Glutamatergic neuron (in vitro differentiated cells): ENCODE results near the gene MOV10L1. TPM values are rescaled to one million over a fixed set of nuclear protein-coding genes. Genes with fewer than 3 reads are reported as not detected.

Experiments used
- DNase-seq: peaks from one replicate; pipeline ENCODE4 v3.0.0; 2022
- H3K27ac Mint-ChIP-seq: one replicate; pipeline ENCODE4 v1.8.0; 2020; ENCODE audit warnings: mild to moderate bottlenecking, mixed read lengths, inconsistent platforms; ENCODE audit not compliant: unreplicated experiment
- H3K27me3 Mint-ChIP-seq: one replicate; pipeline ENCODE4 v1.8.0; 2020; ENCODE audit warnings: mild to moderate bottlenecking, moderate library complexity, mixed read lengths, inconsistent platforms; ENCODE audit not compliant: unreplicated experiment
- H3K36me3 Mint-ChIP-seq: one replicate; pipeline ENCODE4 v1.8.0; 2020; ENCODE audit warnings: mild to moderate bottlenecking, mixed read lengths, inconsistent platforms; ENCODE audit not compliant: unreplicated experiment
- H3K4me1 Mint-ChIP-seq: one replicate; pipeline ENCODE4 v1.8.0; 2020; ENCODE audit warnings: mild to moderate bottlenecking, low read depth, mixed read lengths, inconsistent platforms; ENCODE audit not compliant: unreplicated experiment
- H3K4me3 Mint-ChIP-seq: one replicate; pipeline ENCODE4 v1.8.0; 2020; ENCODE audit warnings: mild to moderate bottlenecking, mixed read lengths, inconsistent platforms; ENCODE audit not compliant: unreplicated experiment
- H3K9me3 Mint-ChIP-seq: one replicate; pipeline ENCODE4 v1.8.0; 2020; ENCODE audit warnings: mild to moderate bottlenecking, moderate library complexity, mixed read lengths, inconsistent platforms; ENCODE audit not compliant: unreplicated experiment
- total RNA-seq: library from RNA; stranded (reverse); fragmentation: NEBNext Ultra II Directional; extraction: Animal tissue kit (Norgen Biotek cat#: 25700); gene quantifications from one replicate; pipeline ENCODE4 v1.2.1, GENCODE V29; 2021; ENCODE audit not compliant: unreplicated experiment
- TF ChIP-seq, protein P1 (sequence below): fragments of 200-600 bp; sonication (generic); IDR thresholded peaks from one replicate; pipeline ENCODE4 v1.5.0; 2021; ENCODE audit not compliant: partially characterized antibody, unreplicated experiment

The MOV10L1 gene
- total RNA-seq, 1 donor from 2014 or later: 0.34 TPM

DNA sequence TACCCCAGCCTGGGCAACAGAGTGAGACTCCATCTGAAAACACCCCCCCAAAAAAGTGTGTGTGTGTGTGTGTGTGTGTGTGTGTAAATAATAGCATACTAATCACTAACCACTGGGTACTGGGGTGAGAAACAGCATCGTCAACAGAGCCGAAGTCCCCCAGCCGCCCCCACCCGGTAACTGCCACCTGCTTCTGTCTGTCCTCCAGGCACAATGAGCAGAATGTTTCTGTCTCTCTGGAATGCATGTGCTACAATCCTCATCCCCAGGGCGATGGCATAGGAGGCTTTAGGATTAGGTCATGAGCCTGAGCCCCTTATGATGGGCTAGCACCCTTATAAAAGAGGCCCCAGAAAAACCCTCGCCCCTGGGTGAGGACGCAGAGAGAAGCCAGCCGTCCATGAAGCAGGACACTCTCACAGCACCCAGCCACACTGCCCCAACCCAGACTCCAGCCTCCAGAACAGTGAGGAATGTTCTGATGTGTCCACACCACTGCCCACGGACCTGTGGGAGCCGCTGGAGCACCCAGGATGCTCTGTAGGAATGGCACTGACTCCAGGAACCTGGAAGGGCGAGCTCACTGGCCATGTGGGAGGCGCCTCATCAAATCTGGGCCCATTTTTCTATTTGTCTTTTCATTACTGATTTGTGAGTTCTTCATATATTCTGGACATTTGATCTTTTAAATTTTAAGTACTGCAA is 41.6 kb upstream of the MOV10L1 start:
- peaks cover 3% of the 10 kb centered on the region for H3K27me3 Mint-ChIP-seq
- peaks cover 14% of the 10 kb centered on the region for H3K36me3 Mint-ChIP-seq
- peaks cover 2% of the 10 kb centered on the region for H3K9me3 Mint-ChIP-seq
- no peak for DNase-seq
- TF ChIP-seq, protein P1, sequence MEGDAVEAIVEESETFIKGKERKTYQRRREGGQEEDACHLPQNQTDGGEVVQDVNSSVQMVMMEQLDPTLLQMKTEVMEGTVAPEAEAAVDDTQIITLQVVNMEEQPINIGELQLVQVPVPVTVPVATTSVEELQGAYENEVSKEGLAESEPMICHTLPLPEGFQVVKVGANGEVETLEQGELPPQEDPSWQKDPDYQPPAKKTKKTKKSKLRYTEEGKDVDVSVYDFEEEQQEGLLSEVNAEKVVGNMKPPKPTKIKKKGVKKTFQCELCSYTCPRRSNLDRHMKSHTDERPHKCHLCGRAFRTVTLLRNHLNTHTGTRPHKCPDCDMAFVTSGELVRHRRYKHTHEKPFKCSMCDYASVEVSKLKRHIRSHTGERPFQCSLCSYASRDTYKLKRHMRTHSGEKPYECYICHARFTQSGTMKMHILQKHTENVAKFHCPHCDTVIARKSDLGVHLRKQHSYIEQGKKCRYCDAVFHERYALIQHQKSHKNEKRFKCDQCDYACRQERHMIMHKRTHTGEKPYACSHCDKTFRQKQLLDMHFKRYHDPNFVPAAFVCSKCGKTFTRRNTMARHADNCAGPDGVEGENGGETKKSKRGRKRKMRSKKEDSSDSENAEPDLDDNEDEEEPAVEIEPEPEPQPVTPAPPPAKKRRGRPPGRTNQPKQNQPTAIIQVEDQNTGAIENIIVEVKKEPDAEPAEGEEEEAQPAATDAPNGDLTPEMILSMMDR: no peak
- H3K27ac Mint-ChIP-seq: no peak overlapping the region
- no peak overlapping the region for H3K4me3 Mint-ChIP-seq
- H3K4me1 Mint-ChIP-seq: no peaks in the 10 kb centered on the region

DNA sequence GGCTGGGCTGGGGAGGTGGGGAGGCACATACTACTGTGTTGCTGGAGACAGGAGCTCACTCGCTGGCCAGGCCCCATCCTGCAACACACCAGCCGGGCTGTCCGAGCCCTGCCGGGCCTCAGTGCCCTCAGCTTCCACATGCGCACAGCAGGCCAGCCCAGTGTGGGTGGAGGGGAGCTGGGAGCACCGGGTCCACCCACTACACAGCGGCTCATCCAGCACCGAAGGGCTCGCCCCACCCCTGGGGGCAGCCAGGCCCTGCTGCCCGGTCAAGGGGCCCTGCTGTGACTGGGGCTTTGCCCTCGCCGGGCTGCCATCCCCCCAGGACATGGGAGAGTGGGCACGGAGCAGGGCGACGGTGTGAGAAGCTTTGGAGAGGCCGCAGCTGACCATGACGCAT is 41.0 kb upstream of the MOV10L1 start:
- H3K9me3 Mint-ChIP-seq: no peaks in the 10 kb centered on the region
- no peaks in the 10 kb centered on the region for H3K4me1 Mint-ChIP-seq
- TF ChIP-seq, protein P1: no peak
- H3K27ac Mint-ChIP-seq: no peak overlapping the region
- peaks cover 3% of the 10 kb centered on the region for H3K27me3 Mint-ChIP-seq
- no peak for DNase-seq
- peaks cover 14% of the 10 kb centered on the region for H3K36me3 Mint-ChIP-seq
- no peak overlapping the region for H3K4me3 Mint-ChIP-seq

DNA sequence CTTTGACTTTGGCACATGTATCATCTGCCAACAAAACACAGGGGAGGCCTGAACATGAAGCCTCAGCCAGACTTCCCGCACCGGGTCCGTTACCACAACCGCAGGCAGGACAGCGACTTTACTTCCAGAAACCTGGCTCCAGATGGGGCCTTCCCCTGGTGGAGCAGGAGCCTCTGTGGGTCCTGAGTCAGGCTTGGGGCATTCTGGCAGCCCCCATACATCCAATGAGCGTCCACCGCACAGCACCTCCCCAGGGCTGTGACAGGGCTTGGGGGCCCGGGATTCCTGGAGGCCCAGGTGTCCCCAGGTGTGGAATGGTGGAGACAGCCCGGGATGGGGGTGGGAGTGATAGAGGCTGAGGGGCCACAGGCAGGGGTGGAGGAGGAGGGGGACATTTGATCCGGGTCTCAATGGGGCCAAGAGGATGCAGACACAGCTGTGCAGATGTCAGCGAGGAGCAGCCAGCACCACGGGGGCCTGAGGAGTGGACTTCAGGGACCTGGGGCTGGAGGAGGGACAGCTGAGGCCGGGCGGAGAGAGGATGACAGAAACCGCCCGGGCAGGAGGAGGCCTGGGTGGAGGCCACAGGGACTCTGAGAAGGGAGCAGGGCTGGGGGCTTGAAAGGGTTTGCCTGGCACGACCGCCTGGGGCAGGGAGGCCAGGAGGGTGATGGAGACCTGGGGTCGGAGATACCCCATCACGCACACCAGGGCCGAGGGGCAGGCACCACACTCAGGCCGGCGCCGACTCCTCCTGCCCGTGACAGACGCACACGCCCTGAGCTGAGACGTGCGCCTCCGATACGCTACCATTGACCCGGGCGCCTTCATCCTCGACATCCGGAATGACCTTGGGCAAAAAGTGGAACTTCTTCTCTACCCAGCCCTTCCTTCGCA is 40.3 kb upstream of the MOV10L1 start:
- no peak for DNase-seq
- Mint-ChIP-seq H3K4me3 (no peak overlapping the region), H3K27me3 (peaks cover 3% of the 10 kb centered on the region), H3K9me3 (no peaks in the 10 kb centered on the region), H3K27ac (no peak overlapping the region), H3K4me1 (no peaks in the 10 kb centered on the region), H3K36me3 (peaks cover 17% of the 10 kb centered on the region)
- TF ChIP-seq, protein P1: no peak

DNA sequence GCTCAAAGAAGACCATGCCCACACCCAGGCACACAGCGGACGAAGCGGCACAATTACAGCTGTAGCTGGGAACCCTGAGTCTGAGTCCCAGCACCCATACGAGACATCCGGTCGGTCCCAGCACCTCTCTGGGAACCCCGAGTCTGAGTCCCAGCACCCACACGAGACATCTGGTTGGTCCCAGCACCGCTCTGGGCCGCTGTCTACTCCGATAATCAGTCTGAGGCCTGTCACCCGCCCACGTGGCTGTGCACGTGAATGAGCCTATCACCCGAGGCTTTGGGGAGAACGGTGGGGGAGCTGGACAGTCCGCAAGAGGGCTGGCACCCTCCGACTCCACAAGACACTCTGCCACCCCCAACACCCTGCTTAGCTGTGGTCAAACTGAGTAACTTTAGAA is 37.9 kb upstream of the MOV10L1 start:
- Mint-ChIP-seq H3K27ac (no peak overlapping the region), H3K4me3 (no peak overlapping the region), H3K36me3 (peaks cover 21% of the 10 kb centered on the region), H3K9me3 (no peaks in the 10 kb centered on the region), H3K27me3 (peaks cover 9% of the 10 kb centered on the region), H3K4me1 (no peaks in the 10 kb centered on the region)
- no peak for DNase-seq
- TF ChIP-seq, protein P1: no peak

DNA sequence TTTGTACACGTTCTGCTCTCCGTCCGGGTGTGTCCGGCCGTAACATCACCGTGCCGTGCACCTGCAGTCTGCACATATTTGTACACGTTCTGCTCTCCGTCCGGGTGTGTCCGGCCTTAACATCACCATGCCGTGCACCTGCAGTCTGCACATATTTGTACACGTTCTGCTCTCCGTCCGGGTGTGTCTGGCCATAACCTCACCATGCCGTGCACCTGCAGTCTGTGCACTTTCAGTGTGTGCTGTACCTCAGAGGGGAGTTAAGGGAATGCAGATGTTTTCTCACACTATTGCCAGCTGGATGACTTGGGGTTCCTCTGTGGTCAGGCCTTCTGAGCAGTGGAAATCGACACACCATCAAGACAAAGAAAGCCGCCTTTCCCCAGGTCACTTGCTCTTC is 35.9 kb upstream of the MOV10L1 start:
- no peak overlapping the region for H3K27ac Mint-ChIP-seq
- H3K9me3 Mint-ChIP-seq: no peaks in the 10 kb centered on the region
- no peak for DNase-seq
- H3K36me3 Mint-ChIP-seq: peaks cover 21% of the 10 kb centered on the region
- no peaks in the 10 kb centered on the region for H3K4me1 Mint-ChIP-seq
- TF ChIP-seq, protein P1: no peak
- H3K27me3 Mint-ChIP-seq: peaks cover 9% of the 10 kb centered on the region
- H3K4me3 Mint-ChIP-seq: no peak overlapping the region
